ENCODE data around the gene HOATZ.

DNA sequence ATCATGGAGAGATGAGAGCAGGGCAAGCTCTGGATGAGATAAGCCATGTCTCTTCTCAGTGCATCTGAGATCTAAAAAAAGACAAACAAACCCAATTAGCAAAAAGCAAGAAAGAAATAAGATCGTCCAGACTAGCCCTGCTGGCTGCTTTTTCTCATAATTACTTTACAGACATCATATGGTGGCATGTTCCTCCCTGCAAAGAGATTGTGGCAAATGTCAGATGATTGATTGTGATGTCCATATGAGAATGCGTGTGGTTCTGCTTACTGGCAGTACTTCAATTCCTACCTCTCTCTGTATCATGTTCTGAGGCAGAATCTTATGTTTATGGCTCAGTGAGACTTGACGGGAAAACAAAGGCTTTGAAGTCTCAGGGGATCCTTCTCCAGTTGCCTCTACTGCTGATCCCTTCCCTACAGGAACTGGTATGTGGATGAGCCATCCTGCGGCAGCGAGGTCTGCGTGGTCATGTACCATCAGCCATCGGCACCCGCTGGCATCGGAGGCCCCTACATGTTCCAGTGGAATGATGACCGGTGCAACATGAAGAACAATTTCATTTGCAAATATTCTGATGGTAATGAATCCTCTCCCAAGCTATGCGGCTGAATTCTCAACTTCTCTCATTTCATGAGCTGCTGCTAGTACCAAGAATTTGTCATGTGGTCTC lies 34.8 kb downstream of the HOATZ start:
- TF ChIP-seq EZH2 (IDR thresholded peaks at IDR 0.05; ENCODE audit: insufficient read depth, poor library complexity, severe bottlenecking), result no peak
- no peak for TF ChIP-seq EZH2phosphoT487 (IDR thresholded peaks at IDR 0.05; ENCODE audit: insufficient read depth, low read depth)
